IPS DF 4.7 (cell line): ENCODE measurements around the gene WNT5B.

Experiments
- DNase-seq: peaks from one replicate; pipeline ENCODE4 v3.0.0-alpha.2; 2013; ENCODE audit warnings: low spot score; ENCODE audit errors: extremely low read depth

Gene WNT5B

DNA sequence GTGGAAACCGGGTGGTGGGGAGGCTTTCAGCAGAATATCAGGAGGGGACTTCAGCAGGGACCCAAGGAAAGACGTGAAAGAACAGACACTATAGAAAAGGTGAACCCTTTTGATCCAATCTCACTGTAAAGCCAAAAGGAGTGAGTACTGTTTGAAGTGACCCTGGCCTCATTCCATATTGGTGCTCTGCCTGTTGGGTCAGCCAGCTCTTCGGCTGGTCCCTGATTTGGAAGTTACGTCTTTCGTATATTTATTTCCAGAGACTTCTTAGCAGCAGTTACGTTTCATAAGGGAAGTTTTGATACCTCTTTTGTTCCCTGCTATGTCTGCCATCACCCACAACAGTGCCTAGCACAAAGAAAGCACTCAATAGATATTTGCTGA is 21.9 kb downstream of the WNT5B start:
- DNase-seq: no peak

DNA sequence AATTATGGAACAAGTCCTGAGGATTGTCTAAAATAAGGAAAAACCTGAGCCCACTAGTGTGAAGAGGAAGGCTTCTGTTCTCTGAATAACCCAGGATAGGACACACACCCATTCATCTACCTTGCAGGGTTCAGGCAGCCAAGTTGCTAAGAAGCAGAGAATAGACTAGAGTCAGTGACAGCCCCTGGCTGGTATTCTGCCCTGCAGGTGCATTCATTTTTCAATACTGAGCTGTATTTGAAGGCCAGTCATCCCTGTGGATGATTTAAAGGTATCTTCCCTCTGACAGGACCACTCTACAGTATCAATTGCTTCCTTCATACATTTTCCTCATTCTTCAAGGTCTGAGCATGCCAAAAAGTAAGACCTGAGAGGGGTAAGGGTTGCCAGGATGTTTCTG is 22.9 kb downstream of the WNT5B start:
- no peak for DNase-seq

DNA sequence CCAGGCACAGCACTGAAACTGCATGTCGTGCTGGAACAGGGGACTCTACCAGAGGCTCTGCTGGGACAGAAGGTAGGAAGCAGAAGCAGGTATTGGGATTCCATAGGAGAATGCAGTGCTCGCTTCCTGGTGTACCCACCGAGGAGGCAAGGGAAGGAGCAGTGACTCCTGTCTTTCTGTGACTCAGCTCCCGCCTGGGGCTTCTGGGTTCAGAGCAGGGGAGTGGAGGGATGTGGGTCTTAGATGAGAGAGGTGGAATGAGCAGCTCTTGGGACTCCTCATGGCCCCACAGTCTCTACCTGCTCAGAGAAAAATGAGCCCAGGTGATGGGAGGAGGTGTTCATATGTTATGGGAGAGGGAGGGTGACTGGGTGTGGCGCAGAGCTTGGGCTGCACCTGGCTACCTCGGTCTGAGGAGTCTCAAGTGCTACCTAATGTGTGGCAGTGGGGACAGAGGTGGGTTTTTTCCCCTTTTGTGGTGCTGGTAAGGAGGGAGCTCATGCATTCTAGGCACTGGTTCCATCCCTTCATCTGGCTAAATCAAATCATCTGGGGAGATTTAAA is 26.3 kb downstream of the WNT5B start:
- DNase-seq: no peak

DNA sequence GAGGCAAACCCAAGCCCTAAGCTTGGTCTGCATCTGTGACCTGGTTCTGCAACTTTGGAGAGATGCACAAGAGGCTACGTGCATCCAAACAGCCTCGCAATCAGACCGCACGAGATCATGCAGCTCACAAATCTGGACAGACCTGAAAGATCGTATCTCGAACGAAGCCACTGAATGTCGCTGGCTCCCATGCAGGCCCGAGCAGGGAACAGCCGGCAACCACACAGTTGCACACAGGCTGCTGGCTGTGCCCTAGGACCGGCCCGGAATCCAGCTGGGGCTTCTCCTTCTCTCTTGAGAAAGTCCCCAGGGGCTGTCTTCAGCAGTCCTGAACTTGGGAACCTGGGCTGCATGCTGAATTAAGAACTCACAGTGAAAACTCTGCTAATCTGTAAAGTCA is 27.9 kb downstream of the WNT5B start:
- no peak for DNase-seq

- DNase-seq: no peak
Observed at GRCh38 chr12:1657688-1658087, 28.7 kb downstream of the WNT5B start.

- DNase-seq: no peak
Observed at GRCh38 chr12:1660304-1661187, 31.5 kb downstream of the WNT5B start.

- DNase-seq: no peak
Observed at GRCh38 chr12:1661553-1662335, 32.7 kb downstream of the WNT5B start.

DNA sequence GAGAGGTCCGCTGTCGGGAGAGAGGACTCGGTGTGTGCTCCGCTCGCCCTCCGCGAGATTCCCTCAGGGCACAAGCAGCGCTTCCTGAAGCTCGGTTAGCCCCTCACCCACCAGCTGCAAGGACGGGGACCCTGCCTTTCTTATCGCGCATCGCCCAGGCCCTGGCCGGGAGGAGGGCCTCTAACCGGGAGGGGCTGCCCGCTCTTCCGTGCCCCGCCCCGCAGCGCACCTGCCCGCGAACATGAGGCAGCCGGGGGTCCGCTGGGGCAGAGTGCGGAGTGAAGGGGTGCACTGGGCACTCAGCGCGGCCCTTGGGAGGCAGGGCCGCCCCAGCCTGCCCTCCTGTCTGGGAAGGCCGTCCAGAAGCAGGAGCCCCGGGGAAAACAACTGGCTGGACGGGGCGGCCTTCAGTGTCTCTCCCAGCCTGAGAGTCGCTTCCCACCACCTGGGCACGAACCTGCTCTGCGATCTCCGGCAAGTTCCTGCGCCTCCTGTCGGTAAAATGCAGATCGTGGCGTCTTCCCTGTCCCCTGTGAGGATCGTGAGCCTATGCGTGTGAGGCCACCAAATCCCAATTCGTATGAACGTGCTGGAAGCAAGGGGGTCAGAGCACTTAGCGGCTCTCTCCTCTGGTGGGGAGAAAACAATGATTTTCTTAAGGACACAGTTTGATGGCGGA is 33.9 kb downstream of the WNT5B start:
- DNase-seq: peak; percentile 94

GRCh38 chr12:1663440-1664132 is 34.6 kb downstream of the WNT5B start:
- DNase-seq: no peak

DNA sequence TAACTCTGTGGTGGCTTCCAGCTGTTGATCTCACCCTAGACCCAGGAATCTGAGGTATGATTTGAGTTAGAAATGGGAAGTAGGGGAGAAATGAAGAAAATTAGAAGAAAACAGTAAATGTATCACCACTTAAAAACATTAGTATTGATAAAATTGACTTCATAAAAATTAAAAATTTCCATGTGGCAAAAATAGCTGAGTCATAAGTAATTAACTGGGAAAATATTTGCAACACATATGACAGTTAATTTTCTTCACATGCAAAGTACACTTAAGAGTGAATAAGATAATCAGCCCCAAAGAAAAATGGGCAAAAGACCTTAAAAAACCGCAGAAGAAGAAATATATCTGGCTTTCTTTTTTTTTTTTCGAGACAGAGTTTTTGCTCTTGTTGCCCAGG is 36.3 kb downstream of the WNT5B start:
- DNase-seq: no peak

DNA sequence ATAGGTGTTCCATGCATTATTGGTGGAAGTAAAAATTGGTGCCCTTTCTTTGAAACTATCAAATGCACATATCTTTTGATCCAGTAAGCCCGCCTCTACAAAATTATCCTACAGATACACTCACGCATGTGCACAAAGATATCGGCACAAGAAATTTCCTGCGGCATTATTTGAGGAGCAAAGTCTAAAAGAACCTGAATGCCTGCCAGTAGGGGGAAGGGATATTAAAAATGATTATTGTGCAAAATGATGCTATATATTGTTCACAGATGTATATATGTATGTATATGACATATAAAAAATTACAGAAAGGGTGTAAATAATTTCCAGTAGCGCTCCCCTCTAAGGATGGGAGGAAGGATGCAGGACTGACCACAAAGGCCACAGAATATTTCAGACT is 37.2 kb downstream of the WNT5B start:
- no peak for DNase-seq

DNA sequence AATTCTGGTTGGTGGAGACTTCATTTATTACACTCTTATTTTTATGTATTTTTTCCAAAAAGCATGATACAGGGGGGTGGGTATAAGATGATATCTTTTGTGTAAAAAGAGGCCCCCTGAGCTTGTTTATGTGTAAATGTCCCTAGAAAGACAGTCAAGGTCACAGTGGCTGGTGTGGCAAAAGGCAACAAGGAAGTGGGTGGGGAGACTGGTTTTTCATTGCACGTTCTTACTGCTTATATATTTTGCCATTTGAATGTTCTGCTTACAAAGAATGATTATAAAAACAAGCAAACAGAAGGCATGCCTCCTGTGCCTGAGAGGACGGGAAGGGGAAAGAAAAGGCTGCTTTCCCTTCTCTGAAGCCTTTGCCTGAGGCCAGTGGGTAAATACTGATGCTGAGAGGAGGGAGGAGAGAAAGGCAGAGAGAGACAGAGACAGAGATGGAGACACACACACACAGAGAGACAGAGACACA is 37.7 kb downstream of the WNT5B start:
- DNase-seq: no peak

DNA sequence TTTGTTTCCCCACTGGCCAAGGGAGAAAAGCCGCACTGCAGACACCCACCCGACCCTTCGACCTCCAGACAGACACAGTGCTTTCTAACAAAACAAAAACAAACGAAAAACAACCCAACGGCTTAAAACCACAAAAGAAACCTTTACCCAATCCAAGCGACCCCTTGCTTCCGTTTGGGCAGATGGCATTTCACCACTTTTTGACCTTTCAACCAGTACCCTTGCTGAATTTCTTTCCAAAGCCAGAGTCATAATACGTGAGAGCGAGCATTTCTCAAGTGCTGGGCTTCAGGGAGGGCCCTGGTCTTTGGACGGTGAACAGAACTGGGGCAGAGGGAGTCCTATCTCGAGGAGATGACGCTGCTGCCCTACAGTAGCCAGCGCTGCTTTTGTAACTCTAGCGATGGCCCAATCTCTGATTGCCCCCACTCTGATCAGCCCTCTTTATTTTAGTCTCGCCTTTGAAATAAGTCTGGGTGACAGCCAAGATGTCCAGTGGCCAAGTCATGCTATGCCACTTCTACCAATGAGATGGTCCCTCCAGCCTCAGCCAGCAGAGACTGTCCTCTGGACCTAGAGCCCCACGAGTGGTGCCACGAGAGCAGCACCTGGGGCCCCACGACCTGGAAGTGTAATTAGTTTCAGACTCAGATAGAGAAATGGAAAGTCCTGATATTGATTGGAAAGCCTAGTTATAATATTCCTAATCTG is 40.0 kb downstream of the WNT5B start:
- no peak for DNase-seq

GRCh38 chr12:1670358-1671268 is 41.6 kb downstream of the WNT5B start:
- DNase-seq: no peak

DNA sequence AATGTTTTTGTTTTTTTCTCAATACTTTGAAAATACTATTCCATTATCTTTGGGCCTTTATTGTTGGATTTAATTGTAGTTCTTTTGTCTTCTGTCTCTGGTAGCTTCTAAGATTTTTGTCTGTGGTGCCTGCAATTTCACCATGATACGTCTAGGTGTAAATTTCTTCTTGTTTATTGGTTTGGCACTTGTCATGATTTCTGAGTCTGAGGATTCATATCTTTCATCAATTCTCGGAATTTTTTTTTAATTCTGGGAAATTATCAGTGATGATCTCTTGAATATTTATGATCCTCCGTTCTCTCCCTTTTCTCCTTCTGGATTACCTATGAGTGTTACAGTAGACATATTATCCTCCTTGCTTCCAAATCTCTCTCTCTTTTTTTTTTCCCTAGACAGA is 47.0 kb downstream of the WNT5B start:
- no peak for DNase-seq

DNA sequence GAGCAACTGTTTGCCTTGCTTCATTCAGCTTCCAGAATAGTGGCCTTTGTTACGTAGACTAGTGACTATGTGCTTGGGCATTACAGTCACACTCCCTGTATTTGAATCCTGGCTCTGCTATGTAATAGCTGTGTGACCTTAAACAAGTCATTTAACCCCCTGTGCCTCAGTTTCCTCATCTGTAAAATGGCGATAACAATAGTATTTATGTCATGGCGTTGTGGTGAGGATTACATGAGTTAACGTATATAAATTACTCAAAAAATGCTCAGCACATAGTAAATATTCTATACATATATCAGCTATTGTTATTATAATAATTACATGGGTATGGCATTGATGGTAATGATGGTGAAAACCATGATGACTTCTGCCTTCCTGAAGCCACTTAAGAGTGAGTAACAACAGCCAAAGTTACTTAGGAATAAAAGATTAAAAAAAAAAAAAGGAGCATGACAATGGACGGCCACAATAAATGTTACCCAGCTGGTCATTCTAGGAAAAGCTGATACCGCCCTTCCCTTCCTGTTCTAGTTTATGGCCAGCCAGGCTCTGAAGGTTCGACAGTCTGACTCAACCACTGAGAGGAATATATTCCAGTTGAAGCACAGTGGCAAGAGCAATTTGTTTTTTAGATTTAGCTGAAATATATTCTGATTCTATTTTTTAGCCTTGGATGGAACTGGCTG is 51.9 kb downstream of the WNT5B start:
- DNase-seq: no peak

DNA sequence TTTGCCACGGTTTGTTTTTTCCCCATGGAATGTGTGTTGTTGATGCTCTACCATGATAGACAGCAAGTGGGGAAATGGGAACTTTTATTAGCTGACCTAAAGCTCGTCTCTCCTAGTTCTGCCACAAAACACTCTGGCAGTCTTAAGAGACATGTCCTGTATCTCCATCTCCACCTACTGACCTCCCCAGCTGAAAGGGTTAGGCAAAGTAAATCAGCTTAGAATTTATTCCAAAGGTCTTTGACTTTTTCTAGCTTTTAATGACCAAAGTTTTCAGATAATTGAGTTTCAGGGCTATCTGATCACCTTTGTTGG is 52.4 kb downstream of the WNT5B start:
- no peak for DNase-seq

GRCh38 chr12:1688086-1688710 is 59.2 kb downstream of the WNT5B start:
- no peak for DNase-seq
